HG02623 (cell line): ENCODE data around the gene FAM168A.
A peak's percentile ranks its signal among the peaks of the same experiment; 100 is the strongest.

Experiments used
- ATAC-seq: cut with Tn5 transposase; IDR thresholded peaks from one replicate; pipeline ENCODE4 v1.9.1; 2021; ENCODE audit warnings: moderate library complexity; ENCODE audit not compliant: unreplicated experiment

Gene FAM168A

DNA sequence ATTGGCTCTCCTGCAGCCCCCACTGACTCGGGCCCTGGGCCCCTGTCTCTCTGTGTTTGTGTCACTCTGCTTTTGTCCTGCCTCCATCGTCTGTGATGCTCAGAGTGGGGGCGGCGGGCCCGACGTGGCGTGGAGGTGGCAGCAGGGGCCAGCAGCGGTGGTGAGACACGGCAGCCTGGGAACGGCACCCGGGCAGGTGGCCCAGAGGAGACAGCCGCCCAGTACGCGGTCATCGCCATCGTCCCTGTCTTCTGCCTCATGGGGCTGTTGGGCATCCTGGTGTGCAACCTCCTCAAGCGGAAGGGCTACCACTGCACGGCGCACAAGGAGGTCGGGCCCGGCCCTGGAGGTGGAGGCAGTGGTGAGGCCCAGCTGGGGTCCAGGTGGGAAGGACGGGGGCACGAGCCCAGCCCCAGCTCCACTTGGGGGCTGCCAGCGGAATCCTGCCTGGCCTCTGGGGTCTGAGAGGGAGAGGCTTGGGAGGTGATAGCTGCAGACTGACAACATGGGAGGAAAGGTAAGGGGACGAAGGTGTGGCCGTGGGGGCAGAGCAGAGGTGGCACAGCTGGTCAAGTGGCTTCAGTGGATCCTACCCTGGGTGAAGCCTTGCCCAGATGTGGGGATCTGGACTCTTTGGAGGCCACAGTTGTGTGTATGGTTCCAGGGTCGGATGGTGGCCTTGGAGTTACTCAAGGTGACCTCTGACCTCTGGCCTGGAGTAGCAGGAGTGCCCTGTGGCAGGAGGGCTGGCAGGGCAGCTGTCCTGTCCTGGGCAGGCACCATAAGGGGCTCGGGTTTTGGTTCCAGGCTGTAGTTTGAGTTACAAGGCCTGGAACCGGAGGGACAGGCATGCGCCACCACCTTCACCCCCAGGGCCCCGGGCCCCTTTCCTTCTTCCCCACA, 205.6 kb downstream of the FAM168A start:
- no peak for ATAC-seq

DNA sequence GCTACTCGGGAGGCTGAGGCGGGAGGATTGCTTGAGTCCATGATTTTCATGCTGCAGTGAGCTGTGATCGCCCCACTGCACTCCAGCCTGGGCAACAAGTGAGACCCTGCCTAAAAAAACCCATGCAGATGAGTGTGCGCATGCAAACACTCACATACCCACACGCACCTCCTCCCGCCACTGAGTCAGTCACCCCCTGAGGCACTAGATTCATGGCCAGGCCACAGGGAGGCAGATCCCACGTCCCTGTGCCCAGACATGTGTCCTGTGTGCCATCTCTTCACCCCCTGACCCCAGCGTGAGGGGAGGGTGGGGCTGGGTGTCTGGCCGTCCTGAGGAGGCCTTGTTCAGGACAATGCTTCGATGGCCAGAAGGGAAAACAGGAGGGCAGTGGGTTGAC, 206.2 kb downstream of the FAM168A start:
- ATAC-seq, result no peak

DNA sequence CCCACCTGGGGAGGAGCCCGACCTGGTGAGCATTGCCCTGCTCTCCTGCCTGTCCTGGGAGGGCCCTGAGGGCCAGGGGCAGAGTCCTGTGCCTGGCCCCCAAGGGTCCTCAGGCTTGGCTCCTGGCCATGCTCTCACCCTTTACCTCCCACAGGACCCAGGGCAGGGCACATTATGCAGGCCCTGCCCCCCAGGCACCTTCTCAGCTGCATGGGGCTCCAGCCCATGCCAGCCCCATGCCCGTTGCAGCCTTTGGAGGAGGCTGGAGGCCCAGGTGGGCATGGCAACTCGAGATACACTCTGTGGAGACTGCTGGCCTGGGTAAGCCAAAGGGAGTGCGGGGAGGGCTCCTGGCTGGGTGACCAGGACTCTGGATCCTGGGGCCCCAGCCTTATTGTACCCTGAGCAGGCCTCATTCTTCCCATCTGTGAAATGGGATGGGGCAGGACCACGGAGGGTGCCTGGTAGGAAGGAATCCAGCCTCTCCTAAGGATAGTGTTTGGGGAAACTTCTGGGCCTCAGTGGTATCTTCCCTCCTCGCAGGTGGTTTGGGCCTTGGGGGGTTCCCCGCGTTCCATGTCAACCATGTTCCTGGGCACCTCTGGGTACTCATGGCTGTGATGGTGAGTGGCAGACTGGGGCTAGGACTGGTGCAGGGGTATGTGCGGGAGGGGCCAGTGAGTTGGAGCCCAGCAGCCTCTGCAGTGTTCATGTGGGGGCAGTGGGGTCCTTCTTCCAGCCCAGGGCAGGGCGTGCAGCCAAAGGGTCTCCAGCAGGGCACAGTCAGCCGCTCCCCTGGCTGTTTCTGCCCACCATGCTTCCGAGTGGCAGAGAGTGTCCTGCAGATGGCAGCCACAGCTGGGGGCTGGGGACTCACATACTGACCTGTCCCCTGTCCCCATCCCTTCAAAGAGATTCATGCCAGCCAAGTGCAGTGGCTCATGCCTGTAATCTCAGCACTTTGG, 207.0 kb downstream of the FAM168A start:
- ATAC-seq, result no peak

DNA sequence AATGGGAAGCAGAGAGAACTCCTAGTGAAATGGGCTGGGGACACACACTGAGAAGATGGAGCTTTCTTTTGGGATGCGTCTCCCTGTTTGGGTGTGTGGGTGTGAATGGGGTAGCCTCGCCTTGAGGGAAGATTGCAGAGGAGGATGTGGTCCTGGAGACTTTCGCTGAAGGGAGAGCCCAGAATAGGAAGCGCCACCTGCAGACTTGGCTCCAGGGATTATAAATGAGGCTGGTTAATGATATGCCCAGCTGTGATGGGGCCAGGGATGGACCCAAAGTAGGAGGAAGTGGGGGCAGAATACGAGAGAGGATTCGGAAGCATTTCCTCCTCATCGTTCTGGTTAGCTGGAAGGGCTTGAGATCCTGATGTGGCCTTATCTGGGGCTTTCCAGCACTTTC, 208.0 kb downstream of the FAM168A start:
- no peak for ATAC-seq

DNA sequence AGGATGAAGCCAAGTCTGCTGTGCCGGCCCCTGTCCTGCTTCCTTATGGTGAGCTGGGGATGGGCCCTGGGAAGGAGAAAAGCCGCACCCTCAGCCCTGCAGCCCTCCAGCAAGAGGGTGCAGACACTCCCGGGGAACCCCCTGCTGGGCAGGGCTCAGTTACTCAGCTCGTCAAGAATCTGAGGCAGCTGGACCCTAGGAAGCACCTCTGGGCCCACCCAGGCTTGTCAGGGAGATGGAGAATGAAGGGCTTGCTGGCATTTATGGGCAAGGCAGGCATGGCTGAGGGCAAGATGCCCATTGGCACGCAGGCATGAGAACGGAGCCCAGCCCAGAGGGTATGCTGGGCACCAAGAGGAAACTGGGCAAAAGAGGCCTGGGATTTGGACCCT, 208.8 kb downstream of the FAM168A start:
- ATAC-seq, result no peak

DNA sequence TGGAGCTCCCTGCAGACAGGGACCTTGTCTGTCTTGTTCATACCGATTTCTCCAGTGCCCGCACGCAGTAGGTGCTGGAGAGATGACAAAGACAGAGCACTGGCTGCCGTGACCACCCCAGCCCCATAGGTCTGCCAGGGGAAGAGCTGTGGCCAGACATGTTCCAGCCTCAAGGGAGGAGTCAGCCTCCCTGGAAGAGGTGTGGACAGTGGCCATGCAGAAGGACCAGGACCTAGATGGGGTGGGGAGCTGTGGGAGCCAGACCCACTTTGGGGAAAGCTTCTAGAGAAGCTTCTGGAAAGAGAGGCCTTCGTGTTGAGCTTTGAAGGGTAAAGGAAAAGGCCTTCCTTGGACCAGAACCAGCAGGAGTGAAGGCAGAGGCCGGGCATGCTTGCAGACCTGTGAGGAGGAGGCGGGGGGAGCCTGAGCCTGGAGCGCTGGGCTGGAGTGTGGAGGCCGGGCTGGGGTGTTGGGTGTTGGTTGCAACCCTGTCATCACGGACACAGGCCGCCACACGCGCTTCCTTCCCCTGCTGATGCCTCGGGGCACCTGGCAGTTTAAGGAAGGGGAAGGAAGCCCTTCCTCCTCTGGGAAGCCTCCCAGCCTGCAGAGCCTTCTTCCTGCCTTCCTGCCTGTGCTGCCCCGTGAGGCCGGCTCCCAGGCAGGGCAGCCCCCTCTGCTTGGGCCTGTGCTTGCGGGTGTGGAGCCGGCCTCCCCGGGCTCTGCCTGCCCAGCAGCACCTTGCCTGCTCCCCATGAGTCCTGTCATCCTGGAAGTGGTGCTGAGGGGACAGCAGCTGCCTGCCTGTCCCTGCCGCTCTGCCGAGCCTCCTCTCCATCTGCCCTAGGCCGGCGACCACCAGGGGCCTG, 209.4 kb downstream of the FAM168A start:
- ATAC-seq, result no peak

DNA sequence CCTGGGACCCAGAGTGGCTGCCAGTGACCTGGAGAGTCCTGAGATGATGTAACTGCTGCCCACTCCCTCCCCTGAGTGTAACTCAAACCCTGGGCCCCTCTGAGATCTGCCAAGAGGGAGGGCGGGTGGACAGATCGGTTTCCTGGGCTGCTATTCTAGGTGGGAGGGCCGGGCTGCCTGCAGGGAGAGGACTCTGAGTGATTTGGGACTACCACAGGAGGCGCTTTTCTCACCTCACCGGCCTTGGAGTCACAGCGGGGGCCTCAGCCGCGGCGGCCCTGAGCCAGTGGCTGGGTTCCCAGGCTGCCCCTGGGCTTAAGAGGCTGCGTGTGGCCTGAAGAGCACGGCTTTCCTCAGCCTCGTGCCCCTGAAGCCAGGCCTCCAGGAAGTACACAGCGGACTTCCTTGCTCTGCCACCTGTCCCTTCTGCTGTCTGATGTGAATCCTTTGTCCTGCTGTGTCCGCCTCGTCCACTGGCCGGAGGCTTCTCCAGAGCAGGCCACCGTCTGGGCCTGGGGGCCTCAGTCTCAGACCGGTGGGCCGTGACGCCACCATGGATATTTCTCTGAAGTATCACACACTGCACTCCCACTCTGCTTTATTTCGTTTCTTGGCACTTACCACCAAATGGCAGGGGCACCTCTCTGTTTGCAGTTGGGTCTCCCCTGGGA, 210.2 kb downstream of the FAM168A start:
- no peak for ATAC-seq

DNA sequence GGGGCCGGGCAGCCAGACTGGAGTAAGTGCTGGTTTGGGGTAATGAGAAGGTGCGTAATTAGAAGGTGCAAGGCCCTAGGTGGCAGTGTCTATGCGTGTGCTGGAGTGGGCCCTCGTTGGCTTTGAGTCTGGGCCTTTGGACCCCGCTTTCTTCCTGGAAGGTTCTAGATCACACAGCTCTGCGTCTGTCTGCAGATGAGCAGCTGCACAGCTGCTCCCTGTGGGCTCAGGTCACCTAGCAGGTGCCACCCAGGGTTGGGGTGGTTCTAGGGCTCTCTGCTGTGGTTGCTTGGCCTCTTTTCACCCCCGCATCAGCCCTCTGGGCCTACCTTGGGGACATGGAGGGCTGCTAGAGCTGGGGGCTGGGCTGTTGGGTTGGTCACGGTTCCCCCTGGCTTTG, 211.4 kb downstream of the FAM168A start:
- no peak for ATAC-seq

DNA sequence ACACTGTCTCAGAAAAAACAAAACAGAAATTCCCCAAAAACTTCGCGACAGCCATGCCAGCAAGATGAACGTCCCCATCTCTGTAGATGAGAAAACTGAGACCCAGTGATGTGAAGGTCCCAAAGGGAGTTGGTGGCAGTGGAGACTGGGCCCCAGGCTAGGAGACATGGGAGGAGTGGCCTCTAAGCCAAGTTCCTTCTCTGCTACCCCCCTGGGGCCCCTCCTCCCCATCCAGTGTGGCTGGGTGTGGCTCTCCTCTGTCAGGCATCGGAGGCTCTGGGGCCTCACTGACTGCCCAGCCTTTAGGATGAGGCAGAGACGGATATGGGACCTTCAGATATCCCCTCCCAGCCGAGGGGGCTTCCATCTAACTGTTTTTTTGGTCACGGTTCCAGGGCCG, 211.9 kb downstream of the FAM168A start:
- no peak for ATAC-seq

DNA sequence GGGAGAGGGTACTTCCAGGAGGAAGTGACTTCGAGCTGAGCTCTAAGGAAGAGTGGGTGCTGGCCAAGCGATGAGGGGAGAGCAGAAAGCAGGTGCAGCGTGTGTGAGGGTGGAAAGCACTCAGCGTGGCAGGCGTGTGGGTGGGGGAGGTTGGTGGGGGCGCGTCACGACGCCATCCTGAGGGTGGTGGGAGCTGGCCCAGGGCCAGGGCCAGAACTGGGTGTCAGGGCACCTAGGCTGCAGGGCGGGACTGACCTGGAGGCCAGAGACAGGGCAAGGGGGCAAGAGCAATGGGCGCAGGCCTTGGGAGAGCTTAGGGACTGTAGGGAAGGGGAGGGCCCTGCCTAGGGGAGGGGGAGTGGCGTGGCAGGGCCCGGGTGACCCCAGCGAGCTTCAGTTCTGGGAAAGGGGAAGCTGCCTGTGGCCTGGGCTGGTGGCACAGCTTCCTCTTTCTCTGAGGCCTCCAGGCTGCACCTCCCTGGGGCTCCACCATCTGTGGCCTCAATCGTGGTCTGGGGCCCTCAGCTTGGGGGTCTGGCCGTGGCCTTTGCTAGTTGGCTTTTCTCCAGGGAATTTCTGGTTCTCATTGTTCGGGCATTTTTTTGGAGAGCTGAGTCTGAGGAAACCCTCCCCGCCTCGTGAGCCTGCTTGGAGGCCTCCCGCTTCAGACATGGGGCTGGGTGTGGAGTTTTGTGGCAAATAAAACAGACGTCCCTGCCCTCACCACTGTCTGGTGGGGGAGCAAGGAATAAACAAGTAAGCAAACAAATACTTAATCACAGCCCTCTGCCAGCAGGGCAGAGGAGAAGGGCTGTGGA, 212.8 kb downstream of the FAM168A start:
- peak; percentile 35 for ATAC-seq

DNA sequence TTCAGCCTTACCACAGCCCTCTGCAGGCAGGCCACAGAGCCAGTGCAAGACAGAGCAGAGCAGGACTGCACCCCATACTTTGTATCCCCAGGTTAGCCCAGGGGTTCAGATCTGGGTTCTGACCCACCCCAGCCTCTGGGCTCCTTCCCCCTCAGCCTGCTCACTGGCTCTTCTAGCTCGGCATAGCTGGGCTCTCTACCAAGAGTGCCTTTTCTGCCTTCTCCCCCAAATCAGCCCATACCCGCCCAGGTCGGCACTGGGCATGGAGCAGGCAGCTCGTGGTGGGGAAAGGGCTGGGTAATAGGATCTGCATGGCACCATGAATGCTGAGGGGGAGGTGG, 213.4 kb downstream of the FAM168A start:
- no peak for ATAC-seq

DNA sequence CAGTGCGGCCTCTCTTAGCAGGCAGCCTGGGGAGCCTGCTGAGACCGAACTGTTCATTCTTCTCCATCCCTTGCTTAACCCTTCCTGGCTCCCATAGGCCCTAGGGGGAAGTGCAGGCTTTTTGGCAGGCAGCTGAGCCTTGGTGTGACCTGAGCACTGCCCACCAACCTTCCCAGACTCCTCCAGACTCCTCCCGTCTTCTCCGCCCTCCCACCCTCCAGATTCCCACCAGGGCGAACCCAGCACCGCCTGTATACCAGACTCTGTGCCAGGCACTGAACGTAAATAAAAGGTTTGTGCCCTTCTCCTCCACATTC, 213.8 kb downstream of the FAM168A start:
- ATAC-seq, result no peak

DNA sequence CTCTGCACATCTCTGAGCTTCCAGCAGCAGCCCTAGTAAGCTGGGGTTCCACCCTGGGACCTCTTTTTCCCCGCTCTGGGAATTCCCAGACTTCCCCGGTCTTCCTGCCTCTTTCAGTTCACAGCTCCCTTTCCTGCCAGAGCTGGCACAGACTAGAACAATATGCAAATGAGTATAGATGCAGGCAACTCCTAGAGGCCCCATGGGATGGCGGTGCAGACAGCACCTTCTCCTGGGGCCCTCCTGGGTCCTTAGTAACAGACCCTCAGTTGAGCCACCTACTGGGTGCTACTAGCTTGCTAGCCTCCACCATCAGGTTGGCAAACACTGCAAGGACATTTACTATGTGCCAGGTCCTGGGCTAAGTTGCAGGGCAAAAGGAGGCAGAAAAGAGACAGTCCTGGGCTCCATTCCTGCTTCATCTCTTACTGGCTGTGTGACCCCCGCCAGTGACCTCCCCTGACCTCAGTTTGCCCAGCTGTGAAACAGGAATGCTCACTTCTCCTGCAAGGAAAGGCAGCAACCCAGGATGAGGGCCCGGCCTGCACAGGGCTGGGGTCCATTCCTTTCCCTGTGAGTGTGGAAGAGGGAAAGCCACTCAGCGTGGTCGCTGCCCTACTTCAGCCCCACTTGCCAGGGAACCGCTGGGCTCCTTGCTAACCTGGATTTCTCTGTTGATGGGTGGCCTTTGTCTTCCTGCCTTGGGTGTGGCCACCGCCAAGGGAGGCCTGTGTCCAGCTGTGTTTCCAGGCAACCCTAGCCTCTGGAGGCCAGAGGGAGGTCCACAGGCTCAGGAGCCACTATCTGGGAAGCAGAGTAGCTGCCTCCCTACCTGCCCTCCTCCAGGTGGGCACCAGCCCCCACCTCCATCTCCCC, 214.4 kb downstream of the FAM168A start:
- no peak for ATAC-seq

DNA sequence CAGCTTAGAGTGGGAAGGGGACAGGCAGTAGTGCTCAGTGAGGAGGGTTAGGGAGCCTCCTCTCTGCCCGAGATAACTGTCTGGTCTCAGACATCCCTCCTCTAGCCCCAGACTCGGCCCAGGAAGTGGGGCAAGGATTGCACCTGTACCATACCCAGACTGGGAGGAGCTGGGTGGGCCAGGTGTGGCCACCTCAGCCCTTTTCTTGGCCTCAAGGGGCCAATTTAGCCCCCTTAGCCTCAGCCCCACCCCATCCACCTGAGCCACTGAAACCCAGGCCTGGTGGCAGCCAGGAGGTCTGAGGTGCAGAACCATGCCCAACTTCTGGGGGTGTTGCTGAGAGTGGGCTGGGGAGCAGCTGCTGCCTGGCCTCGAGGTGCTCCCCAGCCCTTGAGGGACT, 215.2 kb downstream of the FAM168A start:
- ATAC-seq, result no peak

DNA sequence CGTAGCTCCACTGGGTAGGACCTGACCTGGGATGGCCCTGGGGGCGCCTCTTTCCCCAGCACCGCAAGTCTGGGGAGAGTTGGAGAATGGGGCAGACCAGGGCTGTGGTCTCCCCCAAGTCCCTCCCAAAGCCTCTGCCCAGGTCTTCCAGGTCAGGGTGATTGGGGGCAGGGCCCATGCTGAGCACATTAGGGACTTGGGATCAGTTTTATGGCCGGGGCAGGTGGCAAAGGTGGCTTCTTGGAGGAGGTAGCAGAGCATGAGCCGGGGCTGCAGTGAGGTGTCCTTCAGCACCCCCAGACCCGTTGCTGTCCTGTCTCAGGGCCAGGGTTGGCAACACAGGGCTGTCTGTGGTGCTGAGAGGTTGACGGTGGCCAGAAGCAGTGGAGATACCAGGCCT, 215.7 kb downstream of the FAM168A start:
- no peak for ATAC-seq

DNA sequence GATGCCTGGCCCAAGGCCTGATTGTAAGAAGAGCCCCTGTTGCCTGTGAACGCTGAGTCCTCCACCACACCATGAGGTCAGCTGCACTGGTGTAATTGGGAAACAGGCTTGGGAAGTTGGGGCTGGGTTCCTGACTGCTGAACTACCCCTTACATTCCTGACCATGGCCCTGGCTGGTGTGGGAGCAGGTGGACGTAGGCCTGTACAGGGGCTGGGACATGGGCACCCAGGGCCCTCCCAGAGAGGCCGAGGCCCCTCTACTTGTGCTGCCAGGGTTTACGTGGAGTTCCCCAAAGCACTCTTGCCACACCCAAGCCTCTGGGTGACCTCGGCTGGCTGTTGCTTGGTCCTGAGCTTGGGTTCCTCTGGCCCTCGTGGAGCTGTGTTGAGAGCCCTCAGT, 216.3 kb downstream of the FAM168A start:
- no peak for ATAC-seq

DNA sequence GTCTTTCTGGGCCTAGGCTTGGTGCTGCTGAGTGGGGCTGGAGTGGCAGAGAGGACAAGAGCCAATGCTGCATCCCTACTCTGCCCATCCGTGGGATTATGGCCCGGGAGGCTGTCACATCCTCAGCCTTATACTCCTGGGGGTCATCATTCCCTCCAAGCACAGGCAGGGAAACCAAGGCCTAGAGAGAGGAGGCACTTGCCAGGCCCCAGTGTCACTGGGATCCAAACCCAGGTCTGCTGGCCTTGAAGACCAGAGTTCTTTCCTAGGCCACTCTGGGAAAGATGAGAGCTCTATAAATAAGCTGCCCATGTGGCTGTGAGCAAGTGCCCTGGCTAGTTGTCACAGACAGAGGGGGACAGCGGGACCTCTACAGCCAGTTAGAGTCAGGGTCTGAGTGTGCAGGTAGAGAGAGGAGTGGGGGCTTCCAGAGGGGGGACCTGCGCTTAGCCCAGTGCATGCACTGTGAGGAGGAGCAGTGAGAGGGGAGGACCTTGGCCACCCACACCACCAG, 217.0 kb downstream of the FAM168A start:
- ATAC-seq, result no peak

DNA sequence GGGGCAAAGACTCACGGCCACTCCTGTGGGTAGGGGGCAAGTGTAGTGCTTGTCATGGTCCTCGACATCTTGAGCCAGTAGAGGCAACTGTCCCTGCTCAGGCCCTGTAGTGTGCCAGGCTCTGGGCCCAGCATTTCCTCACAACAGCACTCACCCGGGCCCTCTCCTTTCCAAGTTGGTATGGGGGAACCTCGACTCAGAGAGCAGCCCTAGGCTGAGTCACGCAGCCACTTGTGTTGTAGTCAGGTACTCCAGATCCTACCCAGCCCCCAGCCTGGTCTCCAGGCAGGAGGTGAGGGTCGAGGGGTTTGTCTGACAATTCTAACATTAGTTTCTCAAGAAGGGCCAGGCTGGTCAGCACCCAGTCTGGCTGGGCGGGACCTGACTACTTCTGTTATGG, 217.6 kb downstream of the FAM168A start:
- ATAC-seq, result no peak
